Astrocyte (in vitro differentiated cells and primary cell): ENCODE results near the gene ADCY4. TPM values are rescaled to one million over a fixed set of nuclear protein-coding genes. Genes with fewer than 3 reads are reported as not detected.
A peak's percentile ranks its signal among the peaks of the same experiment; 100 is the strongest.

Experiments
- DNase-seq: peaks from one replicate; pipeline ENCODE4 v3.0.0-alpha.2; 2010; ENCODE audit warnings: low read depth
- FAIRE-seq: peaks from 2 replicates; lab custom pipeline; 2011; peaks lifted over from hg19 to GRCh38; lab: Jason Lieb, UNC
- H2AFZ ChIP-seq: 2 replicates; pipeline ENCODE4 v1.6.0; 2012; ENCODE audit warnings: low read depth, low read length, inconsistent platforms
- H3K27ac ChIP-seq: 2 replicates; pipeline ENCODE4 v1.5.1; 2011; ENCODE audit warnings: low read depth, low read length, inconsistent platforms
- H3K27me3 ChIP-seq: 2 replicates; pipeline ENCODE4 v1.6.0; 2011; ENCODE audit warnings: low read length, inconsistent platforms; ENCODE audit not compliant: insufficient read depth
- H3K36me3 ChIP-seq: 2 replicates; pipeline ENCODE4 v1.5.1; 2011; ENCODE audit warnings: low read length, inconsistent platforms; ENCODE audit not compliant: insufficient read depth
- H3K4me1 ChIP-seq: 2 replicates; pipeline ENCODE4 v1.5.1; 2011; ENCODE audit warnings: low read length, inconsistent platforms; ENCODE audit not compliant: insufficient read depth
- H3K4me2 ChIP-seq: 2 replicates; pipeline ENCODE4 v1.6.0; 2012; ENCODE audit warnings: low read length, inconsistent platforms
- H3K4me3 ChIP-seq: 2 replicates; pipeline ENCODE4 v1.5.1; 2011; ENCODE audit warnings: low read depth, mild to moderate bottlenecking, low read length, inconsistent platforms; ENCODE audit not compliant: insufficient read depth
- H3K79me2 ChIP-seq: 2 replicates; pipeline ENCODE4 v1.6.0; 2012; ENCODE audit warnings: mild to moderate bottlenecking, low read length, inconsistent platforms; ENCODE audit not compliant: insufficient read depth
- H3K9ac ChIP-seq: 2 replicates; pipeline ENCODE4 v1.6.0; 2012; ENCODE audit warnings: mild to moderate bottlenecking, low read length, inconsistent platforms
- H3K9me3 ChIP-seq: 2 replicates; pipeline ENCODE4 v1.5.1; 2012; ENCODE audit warnings: low read depth, mild to moderate bottlenecking, low read length, inconsistent platforms; ENCODE audit not compliant: insufficient read depth
- H4K20me1 ChIP-seq: 2 replicates; pipeline ENCODE4 v1.6.0; 2012; ENCODE audit warnings: low read length, inconsistent platforms; ENCODE audit not compliant: insufficient read depth
- H3K27ac Mint-ChIP-seq: one replicate; pipeline ENCODE4 v1.8.0; 2021; ENCODE audit warnings: mild to moderate bottlenecking, mixed read lengths; ENCODE audit not compliant: unreplicated experiment
- H3K27me3 Mint-ChIP-seq: one replicate; pipeline ENCODE4 v1.8.0; 2021; ENCODE audit warnings: low read depth, mixed read lengths; ENCODE audit not compliant: unreplicated experiment
- H3K36me3 Mint-ChIP-seq: one replicate; pipeline ENCODE4 v1.8.0; 2021; ENCODE audit warnings: low read depth, mixed read lengths; ENCODE audit not compliant: unreplicated experiment
- H3K4me1 Mint-ChIP-seq: one replicate; pipeline ENCODE4 v1.8.0; 2021; ENCODE audit warnings: low read depth, mixed read lengths; ENCODE audit not compliant: unreplicated experiment
- H3K4me3 Mint-ChIP-seq: one replicate; pipeline ENCODE4 v1.8.0; 2021; ENCODE audit warnings: mild to moderate bottlenecking, moderate library complexity, mixed read lengths; ENCODE audit not compliant: unreplicated experiment
- H3K9me3 Mint-ChIP-seq: one replicate; pipeline ENCODE4 v1.8.0; 2021; ENCODE audit warnings: mild to moderate bottlenecking, mixed read lengths; ENCODE audit not compliant: unreplicated experiment
- EZH2 ChIP-seq: IDR thresholded peaks from 2 replicates; pipeline ENCODE4 v1.6.1; 2012; ENCODE audit warnings: mild to moderate bottlenecking, low read length, inconsistent platforms; ENCODE audit not compliant: insufficient read depth
- total RNA-seq: library from RNA; stranded (reverse); gene quantifications from 2 replicates; pipeline ENCODE4 v1.2.1, GENCODE V29; 2021
- TF ChIP-seq, protein P1 (sequence below): IDR thresholded peaks from 2 replicates; pipeline ENCODE4 v1.5.1; 2011; ENCODE audit warnings: low read depth, mild to moderate bottlenecking, inconsistent platforms, low read length, moderate library complexity; ENCODE audit not compliant: insufficient read depth

ADCY4 gene
- total RNA-seq, 1 donor from 2014 or later: 0.32 TPM

GRCh38 chr14:24332268-24332993, 2.4 kb downstream of the ADCY4 start:
- no peak for FAIRE-seq
- peak overlapping the region; percentile 74 for H3K4me3 Mint-ChIP-seq
- TF ChIP-seq, protein P1, sequence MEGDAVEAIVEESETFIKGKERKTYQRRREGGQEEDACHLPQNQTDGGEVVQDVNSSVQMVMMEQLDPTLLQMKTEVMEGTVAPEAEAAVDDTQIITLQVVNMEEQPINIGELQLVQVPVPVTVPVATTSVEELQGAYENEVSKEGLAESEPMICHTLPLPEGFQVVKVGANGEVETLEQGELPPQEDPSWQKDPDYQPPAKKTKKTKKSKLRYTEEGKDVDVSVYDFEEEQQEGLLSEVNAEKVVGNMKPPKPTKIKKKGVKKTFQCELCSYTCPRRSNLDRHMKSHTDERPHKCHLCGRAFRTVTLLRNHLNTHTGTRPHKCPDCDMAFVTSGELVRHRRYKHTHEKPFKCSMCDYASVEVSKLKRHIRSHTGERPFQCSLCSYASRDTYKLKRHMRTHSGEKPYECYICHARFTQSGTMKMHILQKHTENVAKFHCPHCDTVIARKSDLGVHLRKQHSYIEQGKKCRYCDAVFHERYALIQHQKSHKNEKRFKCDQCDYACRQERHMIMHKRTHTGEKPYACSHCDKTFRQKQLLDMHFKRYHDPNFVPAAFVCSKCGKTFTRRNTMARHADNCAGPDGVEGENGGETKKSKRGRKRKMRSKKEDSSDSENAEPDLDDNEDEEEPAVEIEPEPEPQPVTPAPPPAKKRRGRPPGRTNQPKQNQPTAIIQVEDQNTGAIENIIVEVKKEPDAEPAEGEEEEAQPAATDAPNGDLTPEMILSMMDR: peak; percentile 75
- TF ChIP-seq EZH2: no peak
- no peaks in the 10 kb centered on the region for H3K9me3 ChIP-seq
- peaks cover 16% of the 10 kb centered on the region for H3K4me1 ChIP-seq
- H3K27ac Mint-ChIP-seq: peak overlapping the region; percentile 9
- peaks cover 43% of the 10 kb centered on the region for H3K27me3 ChIP-seq
- H4K20me1 ChIP-seq: no peaks in the 10 kb centered on the region
- no peaks in the 10 kb centered on the region for H3K79me2 ChIP-seq
- H3K27me3 Mint-ChIP-seq: peaks cover 71% of the 10 kb centered on the region
- no peaks in the 10 kb centered on the region for H3K36me3 ChIP-seq
- no peaks in the 10 kb centered on the region for H3K36me3 Mint-ChIP-seq
- peaks cover 7% of the 10 kb centered on the region for H3K9me3 Mint-ChIP-seq
- peak overlapping the region; percentile 61 for H2AFZ ChIP-seq
- H3K4me3 ChIP-seq: peak overlapping the region; percentile 8
- H3K4me2 ChIP-seq: peak overlapping the region; percentile 77
- no peaks in the 10 kb centered on the region for H3K4me1 Mint-ChIP-seq
- no peak overlapping the region for H3K9ac ChIP-seq
- H3K27ac ChIP-seq: no peak overlapping the region
- DNase-seq: peak; percentile 25

DNA sequence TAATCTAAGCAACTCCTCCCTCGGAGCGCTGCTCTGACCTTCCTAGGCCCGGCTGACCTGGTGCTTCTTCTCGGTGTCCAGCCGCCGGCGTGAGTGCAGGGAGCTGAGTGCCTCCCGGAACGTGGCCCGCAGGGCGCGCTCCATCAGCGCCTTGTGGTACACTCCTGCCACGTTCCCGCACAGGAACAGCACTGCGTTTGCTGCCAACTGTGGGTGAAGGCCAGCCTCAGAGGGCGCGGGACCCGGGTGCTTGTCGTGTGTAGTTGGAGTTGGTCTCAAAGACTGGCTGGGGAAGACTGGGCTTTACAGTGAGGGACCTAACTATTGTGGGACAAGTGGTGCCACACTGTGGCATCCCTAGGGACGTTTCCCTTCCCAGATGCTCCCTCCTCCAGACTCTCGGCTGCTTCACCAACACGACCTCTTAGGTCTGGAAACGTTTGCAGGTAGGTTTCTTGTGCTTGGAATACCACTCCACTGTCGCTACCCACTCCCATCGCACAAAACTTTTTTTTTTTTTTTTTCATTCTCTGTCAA, 3.1 kb downstream of the ADCY4 start:
- no peaks in the 10 kb centered on the region for H3K36me3 ChIP-seq
- no peak for TF ChIP-seq EZH2
- TF ChIP-seq, protein P1: no peak
- H4K20me1 ChIP-seq: no peaks in the 10 kb centered on the region
- no peaks in the 10 kb centered on the region for H3K79me2 ChIP-seq
- peak overlapping the region; percentile 74 for H3K4me3 Mint-ChIP-seq
- H3K27ac ChIP-seq: no peak overlapping the region
- H3K4me3 ChIP-seq: no peak overlapping the region
- no peak overlapping the region for H3K27ac Mint-ChIP-seq
- peaks cover 67% of the 10 kb centered on the region for H3K27me3 Mint-ChIP-seq
- peaks cover 7% of the 10 kb centered on the region for H3K9me3 Mint-ChIP-seq
- H3K36me3 Mint-ChIP-seq: no peaks in the 10 kb centered on the region
- peak overlapping the region; percentile 77 for H3K4me2 ChIP-seq
- peak overlapping the region; percentile 5 for H2AFZ ChIP-seq
- H3K9me3 ChIP-seq: no peaks in the 10 kb centered on the region
- FAIRE-seq (no peak), DNase-seq (no peak)
- peaks cover 16% of the 10 kb centered on the region for H3K4me1 ChIP-seq
- H3K4me1 Mint-ChIP-seq: no peaks in the 10 kb centered on the region
- no peak overlapping the region for H3K9ac ChIP-seq
- H3K27me3 ChIP-seq: peaks cover 40% of the 10 kb centered on the region
